GM19238 (cell line): ENCODE results near the gene GDI2.

Experiments used
- DNase-seq: peaks from one replicate; pipeline ENCODE4 v3.0.0; 2011; ENCODE audit warnings: low spot score; ENCODE audit not compliant: insufficient read length

GDI2 gene

DNA sequence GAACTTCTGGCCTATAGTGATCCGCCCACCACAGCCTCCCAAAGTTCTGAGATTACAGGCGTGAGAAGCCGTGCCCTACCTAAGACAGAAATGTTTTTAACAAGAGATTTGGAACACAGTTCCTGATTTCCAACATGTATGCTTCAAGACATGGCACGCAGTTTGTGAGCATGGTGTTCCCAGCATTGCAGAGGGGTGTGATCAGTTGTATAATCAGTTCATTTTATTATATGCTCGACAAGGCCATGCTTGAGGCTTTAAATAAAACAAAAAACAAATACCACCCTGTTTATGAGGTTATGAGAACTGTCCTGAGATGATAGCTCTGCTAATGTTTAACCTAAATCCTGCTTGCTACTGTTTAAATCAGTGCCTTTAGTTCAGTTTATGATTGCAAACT is 68.4 kb downstream of the GDI2 start:
- no peak for DNase-seq

DNA sequence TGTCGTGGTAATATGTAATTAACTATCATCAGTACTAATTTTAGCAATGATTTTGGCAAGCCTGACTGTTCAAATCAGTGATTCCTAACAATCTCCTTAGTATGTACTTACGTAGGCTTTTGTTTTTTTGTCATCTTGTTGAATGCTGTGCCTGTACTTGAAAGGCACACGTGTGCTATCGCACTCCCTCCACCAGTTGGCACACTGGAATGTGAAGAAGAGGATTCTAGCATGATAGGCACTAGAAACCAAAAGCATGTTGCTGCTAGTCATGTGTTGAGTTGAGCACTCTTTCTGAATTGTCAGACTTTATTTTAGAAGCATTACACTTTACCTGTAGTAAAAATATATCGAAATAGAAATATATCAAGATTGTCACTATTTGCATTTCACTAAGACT is 69.5 kb downstream of the GDI2 start:
- DNase-seq: no peak

DNA sequence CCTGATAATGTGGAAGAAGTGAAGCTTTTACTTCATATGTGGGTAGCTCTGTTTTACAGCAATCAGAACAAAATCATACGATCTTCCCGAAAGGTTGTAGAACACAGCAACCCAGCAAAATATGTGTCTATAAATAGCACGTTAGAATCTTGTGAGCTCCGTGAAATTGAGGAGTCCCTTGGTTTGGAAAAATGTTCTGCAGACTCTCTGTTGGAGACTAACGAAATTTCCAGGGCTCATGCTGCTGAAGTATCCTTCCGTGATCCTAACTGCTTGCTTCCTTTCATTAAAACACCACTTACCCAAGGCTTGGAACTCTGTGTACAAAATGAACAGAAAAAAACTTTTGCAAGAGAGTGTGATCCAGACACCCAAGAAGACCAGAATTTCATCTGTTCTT is 71.1 kb downstream of the GDI2 start:
- DNase-seq: no peak

DNA sequence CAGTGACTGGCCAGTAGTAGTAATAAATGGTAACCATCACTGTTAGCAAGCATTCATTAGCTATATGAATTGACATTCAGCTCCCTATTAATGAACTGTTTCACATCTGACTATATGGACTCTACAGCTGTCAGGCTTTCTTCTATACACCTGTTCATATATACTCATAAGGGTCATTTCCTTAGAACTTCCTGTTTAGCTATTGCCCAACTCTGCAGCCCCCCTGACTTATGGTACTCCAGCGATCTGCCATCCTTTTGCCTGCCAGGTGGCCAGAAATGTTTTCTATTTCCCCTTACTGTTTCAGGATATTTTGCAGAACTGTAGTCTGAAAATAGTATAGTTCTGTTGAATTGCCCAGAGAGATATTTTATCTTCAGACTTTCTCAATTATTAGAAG is 72.0 kb downstream of the GDI2 start:
- DNase-seq: no peak

DNA sequence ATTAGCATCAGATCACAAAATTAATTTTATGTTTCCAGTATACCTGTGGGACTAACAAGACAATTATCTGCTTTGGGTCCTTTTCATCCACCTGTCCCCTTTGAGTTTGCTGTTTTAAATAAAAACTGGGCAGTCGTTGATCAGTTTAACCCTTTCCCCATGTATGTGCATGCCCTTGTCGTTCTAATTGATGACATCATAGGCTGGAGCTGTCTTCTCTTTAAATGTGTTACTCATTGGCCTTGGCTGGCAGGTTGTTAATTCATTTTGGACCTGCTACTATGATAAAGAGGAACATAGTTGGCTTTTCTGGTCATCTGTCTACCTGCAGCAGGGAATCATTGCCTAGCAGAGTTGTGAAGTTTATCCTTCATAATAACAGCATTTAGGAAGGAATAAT is 74.8 kb downstream of the GDI2 start:
- DNase-seq: no peak

DNA sequence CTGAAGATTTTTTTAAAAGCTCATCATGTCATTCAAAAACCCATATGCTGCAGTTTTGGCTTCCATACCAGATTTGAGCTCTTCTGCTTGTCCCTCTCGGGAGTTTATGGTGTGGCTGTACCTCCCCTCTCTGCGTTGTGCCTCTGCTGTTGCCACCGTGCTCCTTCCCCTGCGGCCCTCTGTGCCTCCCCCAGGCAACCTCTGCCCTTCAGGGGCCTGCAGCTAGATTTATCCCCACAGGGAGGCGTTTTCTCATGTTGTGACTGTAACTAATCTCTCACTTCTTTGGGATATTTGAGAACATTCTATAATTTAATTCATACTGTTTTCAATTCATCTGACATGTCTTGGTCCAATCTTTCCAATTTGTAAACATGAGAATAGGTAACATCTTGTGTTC is 75.9 kb downstream of the GDI2 start:
- no peak for DNase-seq

DNA sequence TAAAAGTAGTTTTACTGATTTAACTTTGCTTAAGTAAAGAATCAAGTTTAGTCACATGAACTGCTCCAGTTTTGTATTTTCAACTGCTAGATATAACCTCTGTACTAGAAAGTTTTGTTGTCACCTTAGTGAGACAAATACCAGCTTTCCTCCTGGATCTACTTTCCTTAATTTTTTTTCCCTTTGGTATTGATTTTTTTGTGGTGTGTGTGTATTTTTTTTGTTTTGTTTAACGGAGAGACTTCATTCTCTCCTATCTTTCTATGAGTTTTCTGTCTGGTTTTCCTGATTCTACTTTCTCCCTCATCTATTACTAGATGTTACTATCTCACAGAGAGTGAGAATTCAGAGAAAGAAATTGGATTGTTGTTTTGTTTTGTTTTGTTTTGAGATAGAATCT is 76.6 kb downstream of the GDI2 start:
- DNase-seq: no peak

DNA sequence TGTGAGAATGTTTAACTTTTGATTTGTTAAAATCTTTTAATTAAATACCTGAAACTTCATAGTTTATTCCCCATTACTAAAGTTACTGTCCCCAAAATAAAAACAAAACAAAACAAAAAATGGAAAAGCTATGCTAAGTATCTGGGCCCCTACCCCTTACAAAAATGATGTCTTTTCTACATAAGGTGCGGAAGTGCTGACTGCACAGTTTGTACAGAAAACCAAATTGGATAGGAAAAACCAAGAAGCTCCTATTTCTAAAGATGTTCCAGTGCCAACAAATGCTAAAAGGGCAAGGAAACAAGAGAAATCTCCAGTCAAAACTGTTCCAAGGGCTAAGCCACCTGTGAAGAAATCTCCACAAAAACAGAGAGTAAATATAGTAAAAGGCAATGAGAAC is 78.1 kb downstream of the GDI2 start:
- DNase-seq: no peak

DNA sequence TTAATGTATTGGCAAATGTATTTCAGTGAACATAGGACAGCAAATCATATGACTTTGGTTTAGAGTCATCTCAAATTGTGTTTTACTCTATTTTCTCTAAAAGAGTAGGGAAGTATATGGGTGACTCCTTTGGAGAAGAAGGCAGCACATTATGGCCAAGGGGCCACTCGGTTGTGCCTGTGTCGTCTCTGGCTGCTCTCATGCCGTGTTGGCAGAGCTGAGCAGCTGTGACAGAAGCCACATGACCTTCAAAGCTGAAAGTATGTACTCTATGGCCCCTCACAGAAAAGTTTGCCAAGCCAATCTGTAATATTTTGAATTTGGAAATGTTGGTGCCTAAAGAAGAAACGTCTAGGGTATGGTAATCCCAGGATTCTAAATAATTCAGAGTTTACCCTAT is 81.1 kb downstream of the GDI2 start:
- no peak for DNase-seq

DNA sequence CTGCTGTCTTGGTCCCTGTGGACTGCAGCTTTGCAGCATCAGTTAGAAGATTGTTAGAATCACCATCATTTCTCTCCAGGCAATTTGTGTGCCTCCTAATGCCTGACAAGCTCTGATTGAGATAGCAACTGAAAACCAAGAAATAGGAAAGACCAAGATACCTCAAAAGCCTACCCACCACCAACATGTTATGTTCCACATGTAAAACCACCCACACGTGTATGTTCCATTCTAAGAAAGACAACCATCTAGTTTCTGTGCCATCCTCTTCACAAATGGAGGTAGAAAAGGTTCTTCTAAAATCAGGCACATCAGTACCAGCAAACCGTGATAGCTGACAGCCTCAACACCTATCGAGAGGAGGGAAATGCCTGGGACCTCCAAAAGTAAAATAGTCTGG is 81.7 kb downstream of the GDI2 start:
- DNase-seq: no peak

DNA sequence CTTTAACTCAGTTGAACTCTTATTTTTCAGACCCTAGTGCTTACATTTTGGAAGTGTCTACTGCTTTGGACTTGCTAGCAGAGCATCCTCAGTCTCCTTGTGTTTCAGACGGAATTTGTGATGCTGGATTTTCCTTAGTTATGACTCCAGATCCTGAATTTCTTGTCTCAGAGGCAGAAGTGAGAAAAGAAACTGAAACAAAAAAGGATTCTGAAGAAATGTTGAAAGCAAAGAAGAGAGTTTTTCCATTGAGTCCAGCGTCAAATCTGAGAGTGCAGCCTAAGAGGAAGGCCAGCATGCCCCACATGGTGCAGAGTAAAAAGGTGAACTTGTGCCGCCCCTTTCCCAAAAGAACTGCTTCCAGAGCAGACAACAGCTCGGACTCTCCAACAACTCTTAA is 82.5 kb downstream of the GDI2 start:
- DNase-seq: no peak

DNA sequence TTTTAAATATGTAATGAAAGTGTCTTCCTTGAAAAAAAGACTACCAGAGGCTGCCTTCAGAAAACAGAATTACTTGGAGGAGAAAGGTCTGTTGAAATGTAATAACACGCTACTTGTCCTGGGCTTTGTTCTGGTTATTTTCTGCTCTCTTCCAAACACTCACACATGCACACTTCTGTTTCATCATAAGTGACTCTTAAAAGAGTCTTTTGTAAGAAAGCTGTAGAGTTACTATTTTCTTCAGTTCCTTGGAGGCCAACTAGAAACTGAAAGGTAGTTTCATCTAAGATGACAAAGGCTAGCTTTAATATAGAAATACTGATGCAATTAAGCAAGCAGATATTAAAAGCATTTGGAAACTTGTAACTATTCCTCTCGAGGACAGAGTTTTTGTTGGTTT is 89.5 kb downstream of the GDI2 start:
- DNase-seq: no peak

DNA sequence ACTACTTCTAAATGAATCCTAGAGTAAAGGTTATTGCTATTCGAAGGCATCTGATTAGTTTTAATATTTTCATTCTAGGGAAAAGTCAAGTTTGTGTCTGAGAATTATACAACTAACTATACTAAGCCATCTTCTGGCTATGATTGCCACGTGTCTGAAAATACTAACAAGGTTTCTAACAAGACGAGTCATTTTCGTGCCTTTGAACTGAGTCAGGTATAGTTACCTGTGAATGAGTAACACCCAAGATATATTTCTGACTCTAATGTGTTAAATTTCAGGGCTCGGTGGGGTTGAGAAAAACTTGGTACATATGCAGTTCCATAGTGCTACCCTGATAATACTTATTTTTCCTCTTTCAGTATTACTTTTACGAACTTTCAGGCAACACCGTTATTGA is 93.1 kb downstream of the GDI2 start:
- DNase-seq: no peak

DNA sequence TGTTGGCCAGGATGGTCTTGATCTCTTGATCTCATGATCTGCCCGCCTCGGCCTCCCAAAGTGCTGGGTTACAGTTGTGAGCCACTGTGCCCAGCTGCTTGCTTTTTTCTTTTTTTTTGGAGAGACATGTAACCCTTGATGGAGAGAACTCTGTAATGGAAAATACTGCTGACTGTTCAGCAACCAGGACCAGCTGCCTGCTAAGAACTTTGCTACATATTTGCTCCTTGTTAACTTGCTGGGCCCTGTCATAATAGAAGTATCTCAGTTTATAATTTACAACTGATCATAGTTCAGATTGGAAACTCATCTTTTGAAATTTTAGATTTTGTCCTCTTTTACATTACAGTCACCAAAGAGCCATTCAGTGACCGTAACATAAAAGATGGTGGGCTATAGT is 93.7 kb downstream of the GDI2 start:
- DNase-seq: no peak
